Measurements from ENCODE around the gene CAPN9.
"Not testable (repeated sequence)": the region's sequence is repeated elsewhere in the genome, so short reads cannot be mapped to it uniquely, and the experiment has no call there.

The CAPN9 gene

GRCh38 chr1:230713138-230713537 lies 34.0 kb upstream of the CAPN9 start:
- Histone ChIP-seq H3K4me3 (ENCODE audit: low read depth in 1 of 2, low read length in 2 of 2) (no peak overlapping the region), H3K9me3 (ENCODE audit: low read length) (no peaks in the 10 kb centered on the region), H3K4me1 (ENCODE audit: insufficient read depth, low read length) (peaks cover 9% of the 10 kb centered on the region), H3K27me3 (ENCODE audit: control insufficient read depth in 1 of 2, insufficient read depth in 2 of 2, low read length in 2 of 2) (no peaks in the 10 kb centered on the region), H3K9ac (ENCODE audit: low read length) (no peak overlapping the region), H3K36me3 (ENCODE audit: insufficient read depth, low read length) (no peaks in the 10 kb centered on the region), H3K27ac (ENCODE audit: low read depth, low read length) (no peak overlapping the region)

GRCh38 chr1:230713547-230713914 lies 33.7 kb upstream of the CAPN9 start:
- Histone ChIP-seq H3K9ac (ENCODE audit: low read length) (no peak overlapping the region), H3K36me3 (ENCODE audit: insufficient read depth, low read length) (no peaks in the 10 kb centered on the region), H3K4me1 (ENCODE audit: insufficient read depth, low read length) (peaks cover 9% of the 10 kb centered on the region), H3K4me3 (ENCODE audit: low read depth in 1 of 2, low read length in 2 of 2) (peak overlapping the region in 1 of 2 donors; percentile 17), H3K27ac (ENCODE audit: low read depth, low read length) (no peak overlapping the region), H3K27me3 (ENCODE audit: control insufficient read depth in 1 of 2, insufficient read depth in 2 of 2, low read length in 2 of 2) (no peaks in the 10 kb centered on the region), H3K9me3 (ENCODE audit: low read length) (no peaks in the 10 kb centered on the region)

- Histone ChIP-seq H3K36me3 (ENCODE audit: insufficient read depth, low read length) (no peaks in the 10 kb centered on the region), H3K27ac (ENCODE audit: low read depth, low read length) (no peak within 1 kb of the TSS), H3K27me3 (ENCODE audit: control insufficient read depth in 1 of 2, insufficient read depth in 2 of 2, low read length in 2 of 2) (no peaks in the 10 kb centered on the region), H3K4me1 (ENCODE audit: insufficient read depth, low read length) (peaks cover 9% of the 10 kb centered on the region), H3K4me3 (ENCODE audit: low read depth in 1 of 2, low read length in 2 of 2) (peak within 1 kb of the TSS in 1 of 2 donors; percentile 17), H3K9me3 (ENCODE audit: low read length) (no peaks in the 10 kb centered on the region), H3K9ac (ENCODE audit: low read length) (no peak within 1 kb of the TSS)
Observed at GRCh38 chr1:230713915-230714764, 33.0 kb upstream of the CAPN9 start, which contains the start of gene AGT. TSS of gene AGT (minus strand) at chr1:230714122. CDS start at chr1:230710823, 3,299 bp downstream.

- Histone ChIP-seq H3K9me3 (ENCODE audit: low read length) (no peaks in the 10 kb centered on the region), H3K4me1 (ENCODE audit: insufficient read depth, low read length) (peaks cover 9% of the 10 kb centered on the region), H3K9ac (ENCODE audit: low read length) (no peak overlapping the region), H3K36me3 (ENCODE audit: insufficient read depth, low read length) (no peaks in the 10 kb centered on the region), H3K4me3 (ENCODE audit: low read depth in 1 of 2, low read length in 2 of 2) (no peak overlapping the region), H3K27me3 (ENCODE audit: control insufficient read depth in 1 of 2, insufficient read depth in 2 of 2, low read length in 2 of 2) (no peaks in the 10 kb centered on the region), H3K27ac (ENCODE audit: low read depth, low read length) (no peak overlapping the region)
Observed at GRCh38 chr1:230715510-230715909, 31.7 kb upstream of the CAPN9 start.

GRCh38 chr1:230716453-230716852 lies 30.7 kb upstream of the CAPN9 start:
- H3K9me3 ChIP-seq (ENCODE audit: low read length); H3K27ac ChIP-seq (ENCODE audit: low read depth, low read length); H3K9ac ChIP-seq (ENCODE audit: low read length); H3K27me3 ChIP-seq (ENCODE audit: control insufficient read depth in 1 of 2, insufficient read depth in 2 of 2, low read length in 2 of 2); H3K4me3 ChIP-seq (ENCODE audit: low read depth in 1 of 2, low read length in 2 of 2); H3K4me1 ChIP-seq (ENCODE audit: insufficient read depth, low read length); H3K36me3 ChIP-seq (ENCODE audit: insufficient read depth, low read length): not testable (repeated sequence)

GRCh38 chr1:230717251-230717650 lies 29.9 kb upstream of the CAPN9 start:
- no peaks in the 10 kb centered on the region for H3K36me3 ChIP-seq (ENCODE audit: insufficient read depth, low read length)
- no peak overlapping the region for H3K27ac ChIP-seq (ENCODE audit: low read depth, low read length)
- H3K9me3 ChIP-seq (ENCODE audit: low read length) = no peaks in the 10 kb centered on the region
- H3K4me1 ChIP-seq (ENCODE audit: insufficient read depth, low read length) = peaks cover 9% of the 10 kb centered on the region
- H3K27me3 ChIP-seq (ENCODE audit: control insufficient read depth in 1 of 2, insufficient read depth in 2 of 2, low read length in 2 of 2) = no peaks in the 10 kb centered on the region
- no peak overlapping the region for H3K9ac ChIP-seq (ENCODE audit: low read length)
- no peak overlapping the region for H3K4me3 ChIP-seq (ENCODE audit: low read depth in 1 of 2, low read length in 2 of 2)

- H3K9ac ChIP-seq (ENCODE audit: low read length); H3K27ac ChIP-seq (ENCODE audit: low read depth, low read length); H3K36me3 ChIP-seq (ENCODE audit: insufficient read depth, low read length); H3K27me3 ChIP-seq (ENCODE audit: control insufficient read depth in 1 of 2, insufficient read depth in 2 of 2, low read length in 2 of 2); H3K4me3 ChIP-seq (ENCODE audit: low read depth in 1 of 2, low read length in 2 of 2); H3K4me1 ChIP-seq (ENCODE audit: insufficient read depth, low read length); H3K9me3 ChIP-seq (ENCODE audit: low read length): not testable (repeated sequence)
Observed at GRCh38 chr1:230721849-230722522, 25.2 kb upstream of the CAPN9 start.

GRCh38 chr1:230725256-230726012 lies 21.8 kb upstream of the CAPN9 start:
- H3K4me1 ChIP-seq (ENCODE audit: insufficient read depth, low read length) = no peaks in the 10 kb centered on the region
- no peak overlapping the region for H3K9ac ChIP-seq (ENCODE audit: low read length)
- no peak overlapping the region for H3K27ac ChIP-seq (ENCODE audit: low read depth, low read length)
- H3K4me3 ChIP-seq (ENCODE audit: low read depth in 1 of 2, low read length in 2 of 2) = no peak overlapping the region
- no peaks in the 10 kb centered on the region for H3K9me3 ChIP-seq (ENCODE audit: low read length)
- no peaks in the 10 kb centered on the region for H3K36me3 ChIP-seq (ENCODE audit: insufficient read depth, low read length)
- no peaks in the 10 kb centered on the region for H3K27me3 ChIP-seq (ENCODE audit: control insufficient read depth in 1 of 2, insufficient read depth in 2 of 2, low read length in 2 of 2)

- H3K9ac ChIP-seq (ENCODE audit: low read length) = no peak overlapping the region
- H3K4me1 ChIP-seq (ENCODE audit: insufficient read depth, low read length) = no peaks in the 10 kb centered on the region
- no peaks in the 10 kb centered on the region for H3K27me3 ChIP-seq (ENCODE audit: control insufficient read depth in 1 of 2, insufficient read depth in 2 of 2, low read length in 2 of 2)
- no peaks in the 10 kb centered on the region for H3K9me3 ChIP-seq (ENCODE audit: low read length)
- no peak overlapping the region for H3K27ac ChIP-seq (ENCODE audit: low read depth, low read length)
- no peak overlapping the region for H3K4me3 ChIP-seq (ENCODE audit: low read depth in 1 of 2, low read length in 2 of 2)
- H3K36me3 ChIP-seq (ENCODE audit: insufficient read depth, low read length) = no peaks in the 10 kb centered on the region
Observed at GRCh38 chr1:230728710-230729392, 18.3 kb upstream of the CAPN9 start.

- Histone ChIP-seq H3K9ac (ENCODE audit: low read length) (no peak overlapping the region), H3K36me3 (ENCODE audit: insufficient read depth, low read length) (no peaks in the 10 kb centered on the region), H3K27me3 (ENCODE audit: control insufficient read depth in 1 of 2, insufficient read depth in 2 of 2, low read length in 2 of 2) (no peaks in the 10 kb centered on the region), H3K4me1 (ENCODE audit: insufficient read depth, low read length) (no peaks in the 10 kb centered on the region), H3K9me3 (ENCODE audit: low read length) (no peaks in the 10 kb centered on the region), H3K27ac (ENCODE audit: low read depth, low read length) (no peak overlapping the region), H3K4me3 (ENCODE audit: low read depth in 1 of 2, low read length in 2 of 2) (no peak overlapping the region)
Observed at GRCh38 chr1:230730977-230731376, 16.2 kb upstream of the CAPN9 start.

- Histone ChIP-seq H3K27ac (ENCODE audit: low read depth, low read length) (no peak overlapping the region), H3K36me3 (ENCODE audit: insufficient read depth, low read length) (no peaks in the 10 kb centered on the region), H3K4me1 (ENCODE audit: insufficient read depth, low read length) (no peaks in the 10 kb centered on the region), H3K9ac (ENCODE audit: low read length) (no peak overlapping the region), H3K4me3 (ENCODE audit: low read depth in 1 of 2, low read length in 2 of 2) (no peak overlapping the region), H3K9me3 (ENCODE audit: low read length) (no peaks in the 10 kb centered on the region), H3K27me3 (ENCODE audit: control insufficient read depth in 1 of 2, insufficient read depth in 2 of 2, low read length in 2 of 2) (no peaks in the 10 kb centered on the region)
Observed at GRCh38 chr1:230735447-230735846, 11.7 kb upstream of the CAPN9 start.
